HCT116 (cell line): ENCODE results near the gene P2RY13.

Experiments
- CTCF ChIP-seq, 3 experiments: fragments of 200-600 bp in 1 of 3; sonication (generic) in 1 of 3; IDR thresholded peaks in 2 of 3; conservative IDR thresholded peaks in 1 of 3; 2 replicates each; pipeline ENCODE4 v1.5.1; 2012 to 2017; ENCODE audit warnings: low read depth in 2 of 3, low read length in 2 of 3, antibody characterized with exemption in 1 of 3, borderline replicate concordance in 1 of 3, control low read depth in 1 of 3, mild to moderate bottlenecking in 1 of 3, mixed read lengths in 1 of 3, mixed run types in 1 of 3, moderate library complexity in 1 of 3; ENCODE audit not compliant: insufficient read depth in 1 of 3
- EGR1 ChIP-seq: IDR thresholded peaks from 2 replicates; pipeline ENCODE4 v1.6.1; 2012; ENCODE audit warnings: low read depth
- POLR2A ChIP-seq: IDR thresholded peaks from 2 replicates; pipeline ENCODE4 v1.7.0; 2011; ENCODE audit warnings: borderline replicate concordance; ENCODE audit not compliant: insufficient read depth, insufficient read length; ENCODE audit errors: extremely low read depth
- RAD21 ChIP-seq: IDR thresholded peaks from 2 replicates; pipeline ENCODE4 v1.6.1; 2012; ENCODE audit warnings: low read depth, mild to moderate bottlenecking
- SRF ChIP-seq: IDR thresholded peaks from 2 replicates; pipeline ENCODE4 v1.6.1; 2012; ENCODE audit warnings: low read depth
- TCF7L2 ChIP-seq: IDR thresholded peaks from 2 replicates; pipeline ENCODE4 v1.7.0; 2011; ENCODE audit warnings: borderline replicate concordance, inconsistent platforms; ENCODE audit not compliant: insufficient read depth, insufficient read length; ENCODE audit errors: extremely low read depth
- ZNF274 ChIP-seq: fragments of 200-500 bp; sonication (Bioruptor generic); IDR thresholded peaks from 2 replicates; pipeline ENCODE4 v1.6.1; 2014; ENCODE audit warnings: mild to moderate bottlenecking, low read depth, low read length, inconsistent platforms

GRCh38 chr3:151290673-151291072 lies 38.7 kb downstream of the P2RY13 start:
- TF ChIP-seq CTCF (IDR thresholded peaks at IDR 0.05 in 2 of 3, conservative IDR thresholded peaks at IDR 0.05 in 1 of 3; ENCODE audit: borderline replicate concordance in 1 of 3, insufficient read depth in 1 of 3, low read depth in 2 of 3, low read length in 2 of 3) (peak; percentile 28 to 76 (median 68); a peak in 5 of 6 replicates), POLR2A (no peak), SRF (no peak), ZNF274 (no peak), EGR1 (no peak), TCF7L2 (no peak), RAD21 (peak; percentile 90)
